NCI-H1436 (cell line): ENCODE data around the gene MTERF4.
"Not testable (repeated sequence)": the region's sequence is repeated elsewhere in the genome, so short reads cannot be mapped to it uniquely, and the experiment has no call there.

Source experiments
- DNase-seq: peaks from one replicate; lab custom pipeline; 2025; lab: John Stamatoyannopoulos, UW

The MTERF4 gene

DNA sequence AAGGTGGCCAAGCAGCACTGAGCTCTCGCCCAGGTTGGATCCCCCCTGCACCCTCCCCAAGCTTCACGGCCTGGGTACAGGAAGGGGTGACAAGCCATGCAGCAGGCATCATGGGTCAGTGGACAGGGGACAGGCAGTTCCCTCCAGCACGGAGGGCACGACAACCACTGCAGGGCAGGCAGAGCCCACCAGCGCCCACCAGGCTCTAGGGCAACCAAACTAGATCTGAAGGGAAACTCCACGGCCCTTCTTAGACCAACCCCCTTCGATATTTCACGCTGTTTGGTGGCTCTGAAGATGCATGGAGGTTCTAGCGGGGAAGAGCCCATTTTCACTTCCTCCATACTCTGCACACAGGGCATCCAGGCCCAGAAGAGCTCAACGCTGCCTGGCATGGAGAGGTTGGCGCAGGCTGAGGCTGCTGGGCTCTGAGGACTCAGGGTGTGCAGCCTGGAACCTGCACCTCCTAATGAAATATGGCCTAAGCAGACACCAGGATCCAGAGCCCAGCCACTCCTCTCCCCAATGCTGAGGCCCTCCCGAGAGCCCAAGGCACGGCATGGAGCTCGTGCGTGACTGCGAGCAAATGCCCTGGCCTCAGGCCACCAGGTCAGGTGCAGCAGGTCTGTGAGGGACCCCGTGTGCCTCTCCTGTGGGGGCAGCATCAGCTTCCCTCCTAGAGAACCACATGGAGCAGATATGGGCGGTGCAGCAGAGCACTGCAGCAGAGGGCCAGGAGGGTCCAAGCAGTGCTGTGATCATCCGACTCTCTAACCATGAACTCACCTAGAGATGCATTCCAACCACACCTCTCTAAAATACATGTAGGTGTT lies 8.7 kb upstream of the MTERF4 start:
- DNase-seq, result no peak

DNA sequence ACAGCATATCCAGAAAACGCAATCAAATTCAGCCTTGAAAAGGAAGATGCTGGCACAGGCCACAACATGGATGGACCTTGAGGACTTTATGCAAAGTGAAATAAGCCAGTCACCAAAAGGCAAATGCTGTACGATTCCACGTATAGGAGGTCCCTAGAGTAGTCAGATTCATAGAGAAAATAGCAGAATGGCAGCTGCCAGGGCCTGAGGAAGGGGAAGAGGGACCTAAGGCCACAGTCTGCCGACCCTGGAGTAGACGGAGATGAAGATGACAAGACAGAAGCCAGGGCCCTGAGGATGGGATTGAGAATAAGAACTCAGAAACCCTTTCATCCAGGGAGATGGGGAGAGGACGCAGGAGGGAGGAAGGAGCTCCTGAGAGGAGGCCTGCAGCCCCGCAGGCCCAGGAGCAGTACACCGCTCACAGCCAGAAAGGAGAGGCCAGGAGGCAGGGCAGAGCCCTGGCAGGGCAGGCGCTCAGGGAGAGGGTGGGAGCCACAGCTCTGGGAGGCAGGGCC lies 8.1 kb upstream of the MTERF4 start:
- DNase-seq, result no peak

DNA sequence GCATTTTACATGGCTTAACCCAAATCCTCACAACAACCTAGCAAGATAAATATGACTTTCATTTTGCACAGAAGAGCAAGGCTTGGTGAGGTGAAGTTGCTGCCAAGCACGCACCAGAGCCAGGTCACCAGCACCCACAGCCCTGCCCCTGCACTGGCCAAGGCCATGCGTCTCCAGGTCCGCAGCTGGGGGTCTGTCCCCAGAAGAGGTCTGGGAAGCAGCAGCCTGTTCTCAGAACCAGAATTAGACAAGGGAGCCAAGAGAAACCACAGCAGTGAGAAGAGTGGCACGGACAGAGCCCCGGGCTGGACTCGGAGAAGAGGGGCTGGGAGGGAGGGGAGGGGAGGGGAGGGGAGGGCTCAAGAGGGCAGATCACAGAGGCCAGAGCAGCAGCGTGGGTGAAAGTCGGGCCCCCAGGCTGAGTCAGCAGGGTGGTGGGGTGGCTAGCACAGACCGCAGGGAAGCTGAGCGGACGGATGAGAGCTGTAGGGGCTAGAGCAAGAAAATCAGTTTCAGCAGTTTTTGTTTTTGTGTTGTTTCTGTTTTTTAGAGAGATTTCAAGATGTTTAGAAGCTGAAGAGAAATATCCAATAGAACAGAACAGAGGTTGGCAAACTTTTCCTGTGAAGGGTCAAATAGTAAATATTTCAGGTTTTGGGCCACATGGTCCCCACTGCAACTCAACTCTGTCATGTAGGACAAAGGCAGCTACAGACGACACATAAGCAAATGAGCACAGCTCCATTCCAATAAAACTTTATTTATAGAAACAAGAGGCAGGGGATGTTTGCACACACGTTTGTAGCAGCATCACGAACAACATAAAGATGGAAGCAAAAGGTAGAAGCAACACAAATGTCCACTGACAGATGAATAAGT lies 7.4 kb upstream of the MTERF4 start:
- no peak for DNase-seq

DNA sequence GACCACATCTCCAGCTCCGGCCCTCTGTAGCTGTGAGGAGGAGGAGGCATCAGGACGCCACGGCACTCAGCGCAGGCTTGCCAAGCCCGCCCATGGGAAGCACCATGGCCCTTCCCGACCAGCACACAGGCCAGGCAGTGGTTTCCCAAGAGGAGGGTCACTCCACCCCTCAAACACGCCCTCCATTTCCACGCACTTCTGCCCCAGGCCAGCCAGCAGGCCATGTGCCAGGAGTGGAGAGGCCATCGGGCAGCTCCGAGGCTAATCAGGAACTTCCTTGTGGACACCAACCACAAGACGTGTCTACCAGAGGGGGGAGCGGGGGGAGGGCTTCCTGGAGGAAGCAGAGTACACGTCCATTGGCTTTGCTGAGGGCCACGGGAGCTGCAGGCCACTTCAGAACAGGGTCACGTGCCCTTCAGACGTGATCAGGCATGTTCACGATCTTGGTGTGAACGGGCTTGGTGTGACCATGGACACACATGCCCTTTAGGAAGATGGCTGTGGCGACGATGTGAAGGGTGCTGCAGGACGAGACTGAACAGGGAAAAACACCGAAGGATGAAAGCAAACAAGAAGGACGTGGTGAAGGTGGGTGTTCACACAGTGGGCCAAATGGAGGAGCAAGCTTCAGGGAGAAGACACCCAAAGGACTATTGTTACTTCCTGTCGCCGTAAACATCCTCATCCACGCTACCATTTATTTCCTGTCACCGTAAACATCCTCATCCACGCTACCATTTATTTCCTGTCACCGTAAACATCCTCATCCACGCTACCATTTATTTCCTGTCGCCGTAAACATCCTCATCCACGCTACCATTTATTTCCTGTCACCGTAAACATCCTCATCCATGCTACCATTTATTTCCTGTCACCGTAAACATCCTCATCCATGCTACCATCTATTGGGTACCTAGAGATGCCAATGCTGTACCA lies 6.5 kb upstream of the MTERF4 start:
- DNase-seq, result no peak

DNA sequence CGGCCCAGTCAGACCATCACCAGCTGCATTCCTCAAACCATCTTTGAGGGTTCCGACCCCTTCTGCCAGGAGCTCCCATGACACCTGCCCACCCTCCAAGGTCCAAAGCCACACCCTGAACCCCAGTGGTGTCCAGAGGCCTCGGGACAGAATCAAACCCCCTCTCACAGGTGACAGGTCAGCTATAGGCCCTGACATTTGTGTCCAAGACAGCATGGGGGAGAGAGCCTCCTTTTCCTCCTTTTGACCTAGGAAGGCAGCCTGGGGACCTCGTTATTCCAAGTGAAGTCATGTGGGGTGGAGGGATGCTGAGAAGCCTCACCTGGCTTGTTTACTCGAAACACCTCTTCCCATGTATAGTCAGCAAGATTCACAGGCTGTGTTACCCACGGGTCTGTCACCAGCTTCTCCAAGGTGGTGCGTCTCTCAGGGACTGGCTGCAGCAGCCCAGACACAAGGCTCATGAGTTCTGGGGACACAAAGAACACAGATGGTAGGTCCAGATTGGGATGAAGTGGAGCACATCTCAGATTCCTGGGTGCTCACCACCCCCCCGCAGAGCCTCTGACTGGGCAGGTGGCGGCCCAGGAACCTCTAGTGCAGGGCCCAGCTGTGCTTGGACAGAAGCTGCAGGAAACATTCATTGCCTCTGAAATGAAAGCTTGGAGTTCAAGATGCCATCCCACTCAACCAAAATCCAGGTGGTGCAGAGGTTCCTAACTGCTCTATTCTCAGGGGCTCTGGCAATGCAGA lies 5.1 kb upstream of the MTERF4 start:
- no peak for DNase-seq

DNA sequence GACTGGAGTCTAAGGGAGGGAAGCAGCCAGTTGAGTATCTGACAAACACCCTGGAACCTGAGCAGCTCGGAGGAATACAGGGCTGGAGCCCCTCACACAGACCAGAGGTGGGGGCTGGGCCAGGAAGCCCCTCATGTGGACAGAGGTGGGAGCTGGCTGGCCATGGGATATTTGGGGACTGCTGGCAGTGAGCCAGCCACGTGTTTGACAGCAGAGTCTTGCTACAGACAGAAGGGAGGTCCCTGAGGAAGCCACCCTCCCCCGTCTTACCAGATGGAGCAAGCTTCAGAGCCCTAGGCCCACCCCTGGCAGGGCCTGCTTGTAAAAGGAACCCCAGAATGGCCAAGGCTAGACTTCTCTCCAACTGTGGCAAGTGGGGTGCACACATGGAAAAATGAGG lies 3.6 kb upstream of the MTERF4 start:
- DNase-seq, result no peak

DNA sequence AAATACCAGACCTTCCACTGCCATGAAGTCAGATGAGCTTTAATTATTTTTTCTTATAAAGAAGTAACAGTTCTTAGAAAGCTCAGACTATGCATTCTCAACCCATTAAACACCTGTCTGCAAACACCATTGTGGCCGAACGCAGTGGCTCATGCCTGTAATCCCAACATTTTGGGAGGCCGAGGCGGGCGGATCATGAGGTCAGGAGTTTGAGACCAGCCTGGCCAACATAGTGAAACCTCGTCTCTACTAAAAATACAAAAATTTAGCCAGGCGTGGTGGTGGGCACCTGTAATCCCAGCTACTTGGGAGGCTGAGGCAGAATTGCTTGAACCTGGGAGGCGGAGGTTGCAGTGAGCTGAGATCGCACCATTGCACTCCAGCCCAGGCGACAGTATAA lies 2.5 kb upstream of the MTERF4 start:
- not testable (repeated sequence) for DNase-seq

DNA sequence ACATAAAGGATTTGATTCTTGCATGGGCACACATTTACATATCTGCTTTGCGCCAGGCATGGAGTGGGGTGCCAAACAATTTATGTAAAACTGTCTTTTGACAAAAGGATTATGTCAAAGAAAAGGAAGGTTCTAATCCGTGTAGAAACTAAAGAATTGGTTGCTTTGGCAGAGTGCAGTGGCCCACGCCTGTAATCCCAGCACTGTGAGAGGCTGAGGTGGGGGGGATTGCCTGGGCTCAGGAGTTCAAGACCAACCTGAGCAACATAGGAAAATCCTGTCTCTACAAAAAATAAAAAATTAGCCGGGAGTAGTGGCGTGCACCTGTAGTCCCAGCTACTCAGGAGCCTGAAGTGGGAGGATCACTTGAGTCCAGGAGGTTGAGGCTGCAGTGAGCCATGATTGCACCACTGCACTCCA lies 1.1 kb upstream of the MTERF4 start:
- DNase-seq, result no peak

DNA sequence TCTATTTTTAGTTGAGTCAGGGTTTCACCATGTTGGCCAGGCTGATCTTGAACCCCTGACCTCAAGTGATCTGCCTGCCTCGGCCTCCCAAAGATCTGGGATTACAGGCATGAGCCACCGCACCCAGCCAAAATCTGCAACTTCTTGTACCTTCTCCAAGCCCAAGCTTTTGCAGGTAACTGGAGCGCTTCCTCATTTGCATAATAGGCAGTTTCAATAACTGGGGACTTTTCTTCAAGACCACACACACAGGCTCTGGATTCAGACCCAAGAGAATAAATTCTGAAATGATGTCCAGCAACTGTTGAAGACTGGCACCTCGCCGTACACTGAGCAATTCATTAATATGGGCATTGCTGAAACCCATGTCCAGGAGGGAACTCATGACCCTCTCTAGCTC lies 2.8 kb downstream of the MTERF4 start:
- no peak for DNase-seq

DNA sequence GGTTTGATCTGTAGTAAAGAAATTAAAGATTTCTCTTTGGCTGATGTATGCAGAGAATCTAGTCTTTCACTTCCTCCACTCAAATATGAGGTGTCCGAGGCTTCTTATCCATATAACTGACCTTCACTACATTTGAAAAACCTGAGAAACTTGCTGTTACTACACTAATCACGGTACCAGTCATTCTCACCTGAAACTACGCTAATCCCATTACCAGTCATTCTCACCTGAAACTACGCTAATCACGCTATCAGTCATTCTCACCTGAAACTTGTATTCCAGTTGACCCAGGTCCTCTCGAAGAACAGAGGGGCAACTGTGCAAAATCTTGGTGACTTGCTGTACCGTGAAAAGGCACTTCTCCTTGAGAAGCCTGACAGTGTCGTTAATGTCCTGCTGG lies 5.1 kb downstream of the MTERF4 start:
- no peak for DNase-seq

DNA sequence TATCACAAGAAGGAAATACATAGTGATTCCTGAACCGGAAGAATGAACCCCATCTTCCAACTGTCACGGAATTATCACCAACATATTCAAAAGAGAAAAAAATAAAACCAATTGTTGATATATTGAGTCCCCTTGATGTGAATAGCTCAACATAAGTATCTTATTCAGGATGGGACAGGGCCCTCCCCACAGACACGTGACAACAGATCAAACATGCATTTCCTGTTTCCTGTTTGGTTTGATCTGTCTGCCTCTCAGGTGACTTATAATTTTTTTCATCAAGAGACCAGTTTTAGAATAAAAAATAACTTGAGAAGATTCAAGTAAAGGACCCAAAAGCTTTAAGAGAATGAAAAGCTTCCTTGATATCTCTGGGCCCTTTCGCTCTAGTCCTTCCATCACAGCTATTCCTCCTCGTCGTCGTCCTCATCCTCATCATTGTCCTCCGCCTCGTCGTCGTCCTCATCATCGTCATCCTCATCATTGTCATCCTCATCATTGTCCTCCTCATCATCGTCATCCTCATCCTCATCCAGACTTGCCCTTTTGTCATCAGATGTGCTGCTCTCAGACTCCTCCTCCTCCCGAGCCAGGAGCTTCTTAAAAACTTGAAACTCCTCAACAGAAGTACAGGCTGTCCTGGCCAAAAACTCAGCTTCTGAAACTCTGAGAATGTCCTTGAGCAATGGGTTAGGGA lies 6.3 kb downstream of the MTERF4 start:
- no peak for DNase-seq

DNA sequence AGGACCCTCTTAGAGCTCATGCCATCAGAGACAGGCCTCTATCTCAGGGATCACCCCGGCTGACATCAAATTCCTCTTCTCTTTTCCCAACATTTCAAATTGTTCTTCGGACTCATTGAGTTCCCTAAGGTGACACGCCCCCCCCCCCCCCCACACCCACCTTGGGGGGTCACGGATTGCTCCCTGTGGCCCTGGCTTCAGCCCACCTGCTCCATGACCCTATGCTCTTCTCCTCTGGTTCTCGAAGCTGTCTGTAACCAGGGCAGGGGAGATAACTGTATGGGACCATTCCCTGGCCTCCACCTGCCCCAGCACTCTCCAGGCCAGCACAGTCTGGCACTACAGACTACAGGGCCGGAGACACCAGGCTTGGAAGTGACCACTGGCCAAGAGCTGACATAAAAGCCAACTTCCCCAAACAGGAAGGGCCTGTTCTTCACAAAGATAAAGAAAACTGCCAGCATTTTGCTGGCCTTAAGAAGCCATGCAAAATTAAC lies 7.1 kb downstream of the MTERF4 start:
- DNase-seq, result no peak

DNA sequence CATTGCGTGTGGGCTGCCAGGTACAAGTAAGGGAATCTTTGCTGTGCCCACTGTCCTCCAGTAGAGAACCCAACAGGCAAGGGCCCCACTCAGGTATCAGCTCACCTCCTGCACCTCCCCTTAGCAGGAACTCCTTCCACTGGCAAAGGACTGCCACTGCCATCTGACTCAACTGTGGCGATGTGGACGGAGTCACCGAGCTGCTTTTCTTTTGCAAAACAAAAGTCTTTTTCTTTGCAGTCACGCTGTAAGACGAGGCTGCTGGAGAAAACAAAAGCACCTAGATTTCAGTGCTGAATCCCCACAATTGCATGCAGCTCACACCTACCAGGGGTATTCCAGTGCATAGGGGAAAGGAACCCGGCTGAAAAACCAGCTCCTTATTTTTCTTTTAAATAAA lies 7.9 kb downstream of the MTERF4 start:
- DNase-seq, result no peak

DNA sequence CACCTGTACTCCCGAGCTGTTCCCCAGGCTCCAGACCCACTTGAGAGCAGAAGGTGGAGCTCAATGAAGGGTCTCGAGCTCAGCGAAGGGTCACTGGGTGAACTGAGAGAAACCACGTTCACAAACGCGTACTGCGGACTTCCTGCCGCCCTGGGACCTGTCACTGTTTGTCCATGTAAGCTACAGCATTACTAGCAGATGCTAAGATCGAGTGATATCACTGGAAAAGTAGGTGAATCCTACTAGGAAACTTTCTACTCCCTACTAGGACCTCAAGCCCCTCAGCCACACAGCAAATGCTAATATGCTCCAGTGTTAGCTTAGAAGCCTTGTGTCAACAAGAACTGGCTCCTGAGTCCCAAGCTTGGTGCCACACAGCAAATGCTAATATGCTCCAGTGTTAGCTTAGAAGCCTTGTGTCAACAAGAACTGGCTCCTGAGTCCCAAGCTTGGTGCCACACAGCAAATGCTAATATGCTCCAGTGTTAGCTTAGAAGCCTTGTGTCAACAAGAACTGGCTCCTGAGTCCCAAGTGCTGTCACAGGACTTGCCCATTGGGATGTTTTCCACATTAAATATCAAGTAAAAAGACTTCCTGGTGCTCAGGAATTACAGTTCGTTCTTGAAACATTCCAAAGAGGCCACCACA lies 8.8 kb downstream of the MTERF4 start:
- not testable (repeated sequence) for DNase-seq

DNA sequence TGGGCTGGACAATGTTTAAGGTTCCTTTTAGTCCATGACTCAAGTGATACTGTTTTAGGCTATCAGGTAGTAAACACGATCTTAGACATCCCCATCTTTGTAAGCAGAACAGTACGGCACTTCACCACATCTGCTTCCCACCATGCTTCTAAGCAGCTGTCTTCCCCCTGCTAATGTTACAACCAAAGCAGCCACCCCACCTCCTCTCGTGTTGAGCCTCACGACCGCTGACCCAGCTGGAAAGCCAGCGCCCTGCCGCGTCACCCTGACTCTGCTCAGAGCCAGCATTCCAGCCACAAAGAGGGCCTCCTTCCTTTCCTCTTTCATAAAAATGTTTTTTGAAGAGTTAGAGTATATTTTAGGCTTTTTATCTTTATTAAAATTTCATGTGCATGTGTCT lies 9.4 kb downstream of the MTERF4 start:
- no peak for DNase-seq

DNA sequence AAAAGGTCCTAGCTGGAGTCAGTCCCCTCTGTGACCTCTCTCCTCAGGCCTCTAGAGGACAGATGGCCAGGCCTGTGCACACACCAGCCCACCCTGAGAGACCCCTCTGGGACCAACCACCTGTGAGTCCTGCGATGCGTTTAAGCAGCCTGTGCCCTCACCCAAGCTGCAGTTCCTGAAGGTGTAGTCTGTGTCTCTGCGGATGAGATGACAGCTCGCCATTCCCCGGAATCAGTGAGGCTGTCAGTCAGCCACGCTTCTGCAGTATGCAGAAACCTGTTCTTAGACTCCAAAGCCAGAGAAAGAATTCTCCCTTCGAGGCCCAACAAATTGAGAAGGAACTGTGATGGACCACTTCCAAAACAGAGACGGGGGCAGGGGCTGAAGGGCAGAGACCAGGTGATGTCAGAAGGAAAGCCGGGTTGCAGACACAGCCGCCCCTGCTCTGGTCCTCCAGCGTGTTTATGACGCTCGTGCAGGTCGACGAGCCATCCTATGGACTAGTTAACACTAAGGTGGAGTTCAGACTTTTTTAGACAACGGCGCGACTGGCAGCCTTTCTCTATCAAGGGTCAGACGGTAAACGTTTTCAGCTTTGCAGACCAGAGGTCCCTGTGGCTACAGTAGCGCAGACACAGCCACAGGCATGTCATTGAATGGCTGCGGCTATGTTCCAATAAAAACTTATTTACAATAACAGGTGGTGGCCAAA lies 10.2 kb downstream of the MTERF4 start:
- no peak for DNase-seq

DNA sequence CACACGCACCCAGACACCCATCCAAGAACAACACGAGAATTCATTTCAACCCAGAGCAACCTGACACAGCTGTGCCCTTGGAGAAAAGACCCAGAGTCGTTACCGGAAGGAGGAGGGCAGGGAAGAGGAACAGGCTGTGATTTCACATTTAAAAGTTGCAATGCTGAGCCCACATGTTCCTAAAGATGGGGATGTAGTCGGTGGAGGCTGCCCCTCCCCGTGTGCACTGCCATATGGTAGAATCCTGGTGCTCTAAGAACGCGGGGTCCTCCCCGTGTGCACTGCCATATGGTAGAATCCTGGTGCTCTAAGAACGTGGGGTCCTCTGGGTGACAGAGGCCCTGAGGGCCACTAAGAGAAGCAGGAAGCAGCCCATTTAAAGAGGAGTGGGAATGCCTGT lies 10.9 kb downstream of the MTERF4 start:
- no peak for DNase-seq

DNA sequence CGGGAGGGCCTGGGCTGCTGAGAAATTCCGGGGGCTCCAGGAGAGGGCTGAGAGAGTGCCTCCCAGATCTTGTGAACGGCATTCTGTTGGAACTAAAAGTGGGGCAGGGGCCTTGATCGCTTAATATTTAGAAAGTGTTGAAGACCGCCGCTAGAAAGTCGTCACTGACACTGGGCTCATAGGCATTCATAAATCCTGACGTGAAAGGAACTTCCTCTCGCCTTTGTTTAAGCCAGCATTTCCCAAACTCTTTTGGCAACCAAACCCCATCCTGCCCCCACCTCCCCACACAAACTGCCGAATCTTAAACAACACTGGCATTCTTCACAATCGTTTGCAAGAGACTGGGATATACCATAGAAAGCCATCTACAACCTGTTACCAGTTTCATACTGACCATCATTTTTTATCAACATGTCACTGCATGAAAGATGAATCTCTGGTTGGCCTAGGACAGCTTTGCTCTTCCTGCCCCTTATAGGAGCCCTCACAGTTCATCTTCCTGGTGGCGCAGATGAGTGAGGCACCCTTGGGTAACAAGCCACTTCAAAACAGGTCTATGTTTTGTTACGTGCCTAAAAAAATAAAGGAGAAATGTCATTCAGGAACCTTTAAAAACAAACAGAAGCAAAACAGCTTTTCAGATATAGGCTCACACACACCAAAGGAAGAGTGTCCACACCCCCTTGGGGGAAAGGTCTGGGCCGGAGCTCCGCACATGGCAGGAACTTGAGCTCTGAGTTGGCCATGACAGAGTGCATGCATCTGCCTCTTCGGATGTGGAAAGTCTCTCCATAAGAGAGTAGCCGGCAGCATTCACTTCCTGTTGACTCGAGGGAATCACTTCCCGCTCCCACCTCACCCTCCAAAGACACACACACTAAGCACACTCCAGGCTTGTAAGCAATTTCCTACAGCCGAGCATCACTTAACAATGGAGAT lies 13.0 kb downstream of the MTERF4 start:
- DNase-seq, result no peak
